Gastrocnemius medialis (tissue), 4 donors: ENCODE results near the gene MYLK3. TPM values are rescaled to one million over a fixed set of nuclear protein-coding genes. Genes with fewer than 3 reads are reported as not detected.

Experiments used
- ATAC-seq, 2 donors: fragments of 150-250 bp; one replicate each; pipeline ENCODE4 v1.9.1; 2016
- DNase-seq, 2 donors: peaks; one replicate each; pipeline ENCODE4 v3.0.0-alpha.2; 2019
- H3K27ac ChIP-seq, 4 donors: fragments of 200-600 bp; sonication (generic); 1 replicate in 1 of 4; 2 replicates in 3 of 4; pipeline ENCODE4 v1.5.1; 2016 to 2018; ENCODE audit warnings: mild to moderate bottlenecking in 2 of 4, moderate library complexity in 1 of 4
- H3K27me3 ChIP-seq, 3 donors: fragments of 200-600 bp; sonication (generic) in 2 of 3; 1 replicate in 1 of 3; 2 replicates in 2 of 3; pipeline versions ENCODE4 v1.5.1 to v1.6.0; 2016 to 2019; ENCODE audit warnings: mild to moderate bottlenecking in 1 of 3, moderate library complexity in 1 of 3
- H3K36me3 ChIP-seq, 2 donors: fragments of 200-600 bp; sonication (generic) in 1 of 2; one replicate each; pipeline ENCODE4 v1.5.1; 2017 to 2018
- H3K4me1 ChIP-seq, 2 donors: fragments of 200-600 bp; sonication (generic) in 1 of 2; one replicate each; pipeline ENCODE4 v1.5.1; 2016 to 2017; ENCODE audit warnings: mild to moderate bottlenecking in 2 of 2
- H3K4me3 ChIP-seq, 4 donors: fragments of 200-600 bp; sonication (generic) in 3 of 4; 1 replicate in 1 of 4; 2 replicates in 3 of 4; pipeline ENCODE4 v1.5.1; 2016 to 2019; ENCODE audit warnings: mild to moderate bottlenecking in 2 of 4
- H3K9me3 ChIP-seq, 3 donors: fragments of 200-600 bp; sonication (generic) in 2 of 3; 1 replicate in 1 of 3; 2 replicates in 2 of 3; pipeline ENCODE4 v1.5.1; 2016 to 2019
- CTCF ChIP-seq, 5 experiments: fragments of 450-650 bp in 3 of 5; fragments of 200-600 bp in 2 of 5; sonication (generic) in 2 of 5; IDR thresholded peaks in 4 of 5; conservative IDR thresholded peaks in 1 of 5; 1 replicate in 4 of 5; 2 replicates in 1 of 5; pipeline ENCODE4 v1.5.1; 2016 to 2019; ENCODE audit warnings: antibody characterized with exemption in 5 of 5, mild to moderate bottlenecking in 3 of 5, moderate library complexity in 3 of 5
- POLR2A ChIP-seq, 2 donors: fragments of 450-650 bp; IDR thresholded peaks; one replicate each; pipeline ENCODE4 v1.6.1; 2017; ENCODE audit warnings: antibody characterized with exemption in 2 of 2, mild to moderate bottlenecking in 2 of 2, moderate library complexity in 2 of 2
- in situ Hi-C, 4 donors: fragments of 200-750 bp; cut with MboI; loops; one replicate each; pipeline versions ENCODE4 v1.15.0 to v1.8.0; 2017; ENCODE audit warnings: low sequenced_read_pairs in 4 of 4
- intact Hi-C: fragments of 100-400 bp; cut with DNase I; formaldehyde crosslinking; loops from one replicate; pipeline ENCODE4 v1.15.1; 2023; ENCODE audit warnings: low total_unique reads
- total RNA-seq, 4 donors: library from RNA; depleted of rRNA; stranded (reverse); fragments of >200 nt; gene quantifications; one replicate each; pipeline versions ENCODE4 v1.1.0 to v1.2.3, GENCODE V29; 2016

The MYLK3 gene
- total RNA-seq, 4 donors from 2014 or later = 2.4 to 9.2 (median 5.2) TPM

- ATAC-seq = peak; percentile 39 to 60
- peak in 1 of 2 donors; percentile 70 for DNase-seq
- Histone ChIP-seq H3K27me3 (no peaks in the 10 kb centered on the region), H3K4me1 (peaks cover 45 to 51% of the 10 kb centered on the region in 2 donors), H3K9me3 (no peaks in the 10 kb centered on the region), H3K4me3 (no peak overlapping the region), H3K27ac (peak overlapping the region; percentile 73 to 93 (median 87)), H3K36me3 (no peaks in the 10 kb centered on the region)
- TF ChIP-seq CTCF (IDR thresholded peaks at IDR 0.05 in 4 of 5, conservative IDR thresholded peaks at IDR 0.05 in 1 of 5) = no peak
- TF ChIP-seq POLR2A (IDR thresholded peaks at IDR 0.05) = peak in 1 of 2 donors; percentile 21
- in situ Hi-C loops (no loop called here), intact Hi-C loops (no loop called here)
These were observed 1.0 kb downstream of the MYLK3 start for GRCh38 chr16:46746821-46747776.

GRCh38 chr16:46745617-46746016 is 2.5 kb downstream of the MYLK3 start:
- DNase-seq (peak in 1 of 2 donors; percentile 5), ATAC-seq (no peak)
- peak overlapping the region; percentile 73 to 93 (median 87) for H3K27ac ChIP-seq
- intact Hi-C loops (no loop called here), in situ Hi-C loops (no loop called here)
- H3K9me3 ChIP-seq = no peaks in the 10 kb centered on the region
- H3K4me1 ChIP-seq = peaks cover 45 to 49% of the 10 kb centered on the region in 2 donors
- H3K4me3 ChIP-seq = no peak overlapping the region
- no peak for TF ChIP-seq POLR2A (IDR thresholded peaks at IDR 0.05)
- TF ChIP-seq CTCF (IDR thresholded peaks at IDR 0.05 in 4 of 5, conservative IDR thresholded peaks at IDR 0.05 in 1 of 5) = no peak
- no peaks in the 10 kb centered on the region for H3K36me3 ChIP-seq
- no peaks in the 10 kb centered on the region for H3K27me3 ChIP-seq

- peak overlapping the region; percentile 72 to 93 (median 84) for H3K27ac ChIP-seq
- ATAC-seq (peak; percentile 43 to 53), DNase-seq (peak in 1 of 2 donors; percentile 43)
- TF ChIP-seq CTCF (IDR thresholded peaks at IDR 0.05 in 4 of 5, conservative IDR thresholded peaks at IDR 0.05 in 1 of 5) = no peak
- TF ChIP-seq POLR2A (IDR thresholded peaks at IDR 0.05) = no peak
- no peaks in the 10 kb centered on the region for H3K9me3 ChIP-seq
- H3K4me1 ChIP-seq = peaks cover 37 to 39% of the 10 kb centered on the region in 2 donors
- H3K36me3 ChIP-seq = no peaks in the 10 kb centered on the region
- H3K27me3 ChIP-seq = no peaks in the 10 kb centered on the region
- in situ Hi-C loops = no loop called here
- intact Hi-C loops = no loop called here
- peak overlapping the region; percentile 27 to 42 (median 36) for H3K4me3 ChIP-seq
These were observed 4.9 kb downstream of the MYLK3 start for GRCh38 chr16:46743232-46743719.

GRCh38 chr16:46739934-46740333 is 8.2 kb downstream of the MYLK3 start:
- DNase-seq (no peak), ATAC-seq (no peak)
- Histone ChIP-seq H3K9me3 (no peaks in the 10 kb centered on the region), H3K4me1 (peaks cover 12 to 20% of the 10 kb centered on the region in 2 donors), H3K27me3 (no peaks in the 10 kb centered on the region), H3K36me3 (no peaks in the 10 kb centered on the region), H3K27ac (peak overlapping the region in 1 of 4 donors; percentile 27), H3K4me3 (no peak overlapping the region)
- TF ChIP-seq CTCF (IDR thresholded peaks at IDR 0.05 in 4 of 5, conservative IDR thresholded peaks at IDR 0.05 in 1 of 5) (no peak), POLR2A (IDR thresholded peaks at IDR 0.05) (no peak)
- intact Hi-C loops (no loop called here), in situ Hi-C loops (no loop called here)
